H9 (cell line): ENCODE data around the gene CREB3L2. TPM values are rescaled to one million over a fixed set of nuclear protein-coding genes. Genes with fewer than 3 reads are reported as not detected.

Experiments used
- DNase-seq: peaks from one replicate; pipeline ENCODE4 v3.0.0-alpha.2; 2017
- H2AFZ ChIP-seq: one replicate; pipeline ENCODE4 v1.6.1; 2013; ENCODE audit warnings: mild to moderate bottlenecking, low read length, control low read depth, moderate library complexity
- H2AK5ac ChIP-seq: 2 replicates; pipeline ENCODE4 v1.6.1; 2013; ENCODE audit warnings: low read length, control low read depth, mixed read lengths; ENCODE audit not compliant: insufficient read length
- H2BK120ac ChIP-seq: one replicate; pipeline ENCODE4 v1.6.1; 2013; ENCODE audit warnings: low read depth, mild to moderate bottlenecking, low read length, control low read depth, inconsistent platforms; ENCODE audit not compliant: poor library complexity, severe bottlenecking
- H2BK12ac ChIP-seq: 2 replicates; pipeline ENCODE4 v1.6.1; 2013; ENCODE audit warnings: low read length, control low read depth, mixed read lengths, low read depth; ENCODE audit not compliant: insufficient read length
- H2BK15ac ChIP-seq: 2 replicates; pipeline ENCODE4 v1.6.1; 2013; ENCODE audit warnings: low read depth, low read length, control low read depth
- H2BK20ac ChIP-seq: one replicate; pipeline ENCODE4 v1.6.1; 2013; ENCODE audit warnings: low read depth, mild to moderate bottlenecking, low read length, control low read depth, inconsistent platforms; ENCODE audit not compliant: poor library complexity, severe bottlenecking
- H2BK5ac ChIP-seq: 2 replicates; pipeline ENCODE4 v1.6.1; 2013; ENCODE audit warnings: low read length, control low read depth, mixed read lengths; ENCODE audit not compliant: insufficient read length
- H3K14ac ChIP-seq: 2 replicates; pipeline ENCODE4 v1.6.1; 2013; ENCODE audit warnings: low read length, control low read depth; ENCODE audit not compliant: insufficient read depth
- H3K18ac ChIP-seq: 2 replicates; pipeline ENCODE4 v1.6.1; 2013; ENCODE audit warnings: low read depth, mild to moderate bottlenecking, mixed read lengths, low read length, control low read depth; ENCODE audit not compliant: insufficient read length
- H3K23ac ChIP-seq: 2 replicates; pipeline ENCODE4 v1.6.1; 2013; ENCODE audit warnings: low read length, control low read depth, mixed read lengths, low read depth; ENCODE audit not compliant: insufficient read length
- H3K23me2 ChIP-seq: 2 replicates; pipeline ENCODE4 v1.6.1; 2013; ENCODE audit warnings: low read depth, mild to moderate bottlenecking, mixed read lengths, low read length, control low read depth; ENCODE audit not compliant: insufficient read length, poor library complexity, severe bottlenecking
- H3K27ac ChIP-seq: 2 replicates; pipeline ENCODE4 v1.5.1; 2013; ENCODE audit warnings: low read length, control low read depth, mixed read lengths, low read depth; ENCODE audit not compliant: insufficient read length
- H3K27me3 ChIP-seq: 2 replicates; pipeline ENCODE4 v1.6.1; 2013; ENCODE audit warnings: low read length, control low read depth, inconsistent platforms; ENCODE audit not compliant: insufficient read depth
- H3K4ac ChIP-seq: 2 replicates; pipeline ENCODE4 v1.6.1; 2013; ENCODE audit warnings: low read depth, mild to moderate bottlenecking, control low read depth, inconsistent platforms, low read length, moderate library complexity
- H3K4me1 ChIP-seq: 2 replicates; pipeline ENCODE4 v1.6.1; 2013; ENCODE audit warnings: low read length, control low read depth, inconsistent platforms; ENCODE audit not compliant: insufficient read depth
- H3K4me2 ChIP-seq: 2 replicates; pipeline ENCODE4 v1.6.1; 2013; ENCODE audit warnings: low read length, control low read depth, mixed read lengths; ENCODE audit not compliant: insufficient read length, insufficient read depth
- H3K56ac ChIP-seq: 2 replicates; pipeline ENCODE4 v1.6.1; 2013; ENCODE audit warnings: low read depth, mild to moderate bottlenecking, mixed read lengths, low read length, control low read depth; ENCODE audit not compliant: insufficient read length
- H3K79me1 ChIP-seq: 2 replicates; pipeline ENCODE4 v1.6.1; 2013; ENCODE audit warnings: low read depth, mild to moderate bottlenecking, moderate library complexity, low read length, control low read depth, inconsistent platforms; ENCODE audit not compliant: insufficient read depth, poor library complexity, severe bottlenecking
- H3K79me2 ChIP-seq: 2 replicates; pipeline ENCODE4 v1.6.1; 2013; ENCODE audit warnings: low read length, control low read depth, inconsistent platforms; ENCODE audit not compliant: insufficient read depth
- H3K9ac ChIP-seq: 2 replicates; pipeline ENCODE4 v1.6.1; 2013; ENCODE audit warnings: low read length, control low read depth, mixed read lengths; ENCODE audit not compliant: insufficient read length; ENCODE audit errors: extremely low read depth
- H3K9me3 ChIP-seq: one replicate; pipeline ENCODE4 v1.6.1; 2013; ENCODE audit warnings: low read depth, low read length, inconsistent platforms; ENCODE audit not compliant: control insufficient read depth
- H3T11ph ChIP-seq: one replicate; pipeline ENCODE4 v1.6.1; 2013; ENCODE audit warnings: mild to moderate bottlenecking, low read length, control low read depth, inconsistent platforms
- H4K20me1 ChIP-seq: one replicate; pipeline ENCODE4 v1.6.1; 2013; ENCODE audit not compliant: control insufficient read depth, insufficient read length, insufficient read depth
- H4K5ac ChIP-seq: 2 replicates; pipeline ENCODE4 v1.6.1; 2013; ENCODE audit warnings: low read depth, mild to moderate bottlenecking, mixed read lengths, low read length, control low read depth; ENCODE audit not compliant: insufficient read length
- H4K8ac ChIP-seq: replicated peaks from 2 replicates; pipeline ENCODE4 v1.6.1; 2013; ENCODE audit warnings: low read length, control low read depth, mixed read lengths, low read depth; ENCODE audit not compliant: insufficient read length
- H4K91ac ChIP-seq: 2 replicates; pipeline ENCODE4 v1.6.1; 2013; ENCODE audit warnings: low read depth, mild to moderate bottlenecking, moderate library complexity, mixed read lengths, low read length, control low read depth; ENCODE audit not compliant: insufficient read length
- H3K27ac Mint-ChIP-seq, 3 experiments: 2 replicates in 2 of 3; 3 replicates in 1 of 3; pipeline ENCODE4 v1.8.0; 2020 to 2021; ENCODE audit warnings: mixed read lengths in 3 of 3, mild to moderate bottlenecking in 1 of 3, moderate library complexity in 1 of 3
- H3K27me3 Mint-ChIP-seq: 2 replicates; pipeline ENCODE4 v1.8.0; 2021; ENCODE audit warnings: low read depth, mild to moderate bottlenecking, moderate library complexity, mixed read lengths
- H3K36me3 Mint-ChIP-seq, 3 experiments: 2 replicates in 2 of 3; 3 replicates in 1 of 3; pipeline ENCODE4 v1.8.0; 2020 to 2021; ENCODE audit warnings: low read depth in 3 of 3, mixed read lengths in 3 of 3; ENCODE audit not compliant: insufficient read depth in 1 of 3
- H3K4me1 Mint-ChIP-seq, 2 experiments: 2 replicates each; pipeline ENCODE4 v1.8.0; 2020; ENCODE audit warnings: mixed read lengths in 2 of 2
- H3K4me3 Mint-ChIP-seq, 2 experiments: 2 replicates in 1 of 2; 3 replicates in 1 of 2; pipeline ENCODE4 v1.8.0; 2020 to 2021; ENCODE audit warnings: mild to moderate bottlenecking in 2 of 2, mixed read lengths in 2 of 2, moderate library complexity in 1 of 2
- H3K9me3 Mint-ChIP-seq, 2 experiments: 2 replicates in 1 of 2; 3 replicates in 1 of 2; pipeline ENCODE4 v1.8.0; 2020; ENCODE audit warnings: mild to moderate bottlenecking in 2 of 2, mixed read lengths in 2 of 2, moderate library complexity in 1 of 2
- whole genome bisulfite sequencing: extraction: QIAGEN DNeasy Blood & Tissue Kit; methylation state at CpG from one replicate; pipeline ENCODE4 v1.1.7; 2013; ENCODE audit warnings: missing lambda C conversion rate, low lambda C conversion rate, mixed read lengths; ENCODE audit not compliant: insufficient read length; ENCODE audit errors: extremely low coverage; 5-methylcytosine and 5-hydroxymethylcytosine counted together
- total RNA-seq: library from RNA; stranded (reverse); gene quantifications from 2 replicates; pipeline ENCODE4 v1.2.1, GENCODE V29; 2021
- TF ChIP-seq, protein P1 (sequence below): fragments of 200-600 bp; sonication (generic); conservative IDR thresholded peaks from 3 replicates; pipeline ENCODE4 v1.8.0; 2021; ENCODE audit warnings: antibody characterized with exemption, mild to moderate bottlenecking

CREB3L2 gene
- total RNA-seq, 1 experiment from 2014 or later, result 60.7 TPM

DNA sequence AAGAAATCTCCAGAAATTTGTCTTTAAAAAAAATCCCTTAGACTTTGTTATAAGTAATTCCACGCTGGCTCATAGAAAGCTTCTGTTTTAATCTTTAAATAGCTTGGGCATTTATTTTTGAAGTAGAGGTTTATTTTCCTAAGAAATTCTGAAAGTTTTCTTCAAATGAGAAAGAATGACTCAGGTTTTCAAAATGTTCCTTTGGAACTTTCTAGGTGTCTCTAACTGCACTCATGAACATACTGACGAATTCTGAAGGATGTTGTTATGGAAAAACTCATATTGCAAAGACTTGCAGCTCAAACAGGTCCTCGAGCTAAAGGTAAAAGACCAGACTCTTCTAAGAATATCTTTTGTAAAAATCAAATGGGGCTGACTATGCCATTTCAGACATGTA is 165.8 kb downstream of the CREB3L2 start:
- Mint-ChIP-seq H3K9me3 (peaks cover 24 to 29% of the 10 kb centered on the region in 2 experiments), H3K27me3 (peaks cover 3% of the 10 kb centered on the region; the same call in 1 of the 2 replicates), H3K36me3 (peaks cover 12 to 26% (median 22%) of the 10 kb centered on the region in 3 experiments), H3K4me1 (peaks cover 27 to 28% of the 10 kb centered on the region in 2 experiments), H3K27ac (no peak overlapping the region), H3K4me3 (no peak overlapping the region)
- H3K4me2 ChIP-seq, result no peak overlapping the region
- H3K4ac ChIP-seq, result no peak overlapping the region
- H3K23me2 ChIP-seq, result no peaks in the 10 kb centered on the region
- H3K14ac ChIP-seq, result no peak overlapping the region
- no peak overlapping the region for H2BK12ac ChIP-seq
- no peak overlapping the region for H2BK15ac ChIP-seq
- H3K9ac ChIP-seq, result no peak overlapping the region
- H3K27ac ChIP-seq, result no peak overlapping the region
- no peak overlapping the region for H3K56ac ChIP-seq
- WGBS, result no CpG with 5 or more reads among the region's 3 CpGs
- H2AK5ac ChIP-seq, result no peak overlapping the region
- no peak overlapping the region for H2AFZ ChIP-seq
- no peaks in the 10 kb centered on the region for H4K20me1 ChIP-seq
- no peaks in the 10 kb centered on the region for H3K79me2 ChIP-seq
- no peak overlapping the region for H3K23ac ChIP-seq
- no peaks in the 10 kb centered on the region for H3K79me1 ChIP-seq
- H3K27me3 ChIP-seq, result no peaks in the 10 kb centered on the region
- peaks cover 7% of the 10 kb centered on the region; the same call in 1 of the 2 replicates for H3K4me1 ChIP-seq
- H3K9me3 ChIP-seq, result peaks cover 15% of the 10 kb centered on the region
- no peak overlapping the region for H3K18ac ChIP-seq
- H2BK20ac ChIP-seq, result no peak overlapping the region
- no peak overlapping the region for H2BK120ac ChIP-seq
- H2BK5ac ChIP-seq, result no peak overlapping the region
- H4K91ac ChIP-seq, result no peak overlapping the region
- H4K5ac ChIP-seq, result no peak overlapping the region
- no peak overlapping the region for H4K8ac ChIP-seq
- TF ChIP-seq, protein P1, sequence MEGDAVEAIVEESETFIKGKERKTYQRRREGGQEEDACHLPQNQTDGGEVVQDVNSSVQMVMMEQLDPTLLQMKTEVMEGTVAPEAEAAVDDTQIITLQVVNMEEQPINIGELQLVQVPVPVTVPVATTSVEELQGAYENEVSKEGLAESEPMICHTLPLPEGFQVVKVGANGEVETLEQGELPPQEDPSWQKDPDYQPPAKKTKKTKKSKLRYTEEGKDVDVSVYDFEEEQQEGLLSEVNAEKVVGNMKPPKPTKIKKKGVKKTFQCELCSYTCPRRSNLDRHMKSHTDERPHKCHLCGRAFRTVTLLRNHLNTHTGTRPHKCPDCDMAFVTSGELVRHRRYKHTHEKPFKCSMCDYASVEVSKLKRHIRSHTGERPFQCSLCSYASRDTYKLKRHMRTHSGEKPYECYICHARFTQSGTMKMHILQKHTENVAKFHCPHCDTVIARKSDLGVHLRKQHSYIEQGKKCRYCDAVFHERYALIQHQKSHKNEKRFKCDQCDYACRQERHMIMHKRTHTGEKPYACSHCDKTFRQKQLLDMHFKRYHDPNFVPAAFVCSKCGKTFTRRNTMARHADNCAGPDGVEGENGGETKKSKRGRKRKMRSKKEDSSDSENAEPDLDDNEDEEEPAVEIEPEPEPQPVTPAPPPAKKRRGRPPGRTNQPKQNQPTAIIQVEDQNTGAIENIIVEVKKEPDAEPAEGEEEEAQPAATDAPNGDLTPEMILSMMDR, result no peak
- no peak for DNase-seq
- no peak overlapping the region for H3T11ph ChIP-seq
